WERI-Rb-1 (cell line): Measurements from ENCODE around the gene FIGNL2.

Experiments used
- DNase-seq: peaks from one replicate; pipeline ENCODE4 v3.0.0-alpha.2; 2020
- H3K27ac ChIP-seq: fragments of 250-450 bp; sonication (Bioruptor Pico); 2 replicates; pipeline ENCODE4 v1.5.1; 2020; ENCODE audit warnings: mild to moderate bottlenecking, moderate library complexity
- H3K27me3 ChIP-seq: fragments of 250-450 bp; sonication (Bioruptor Pico); 2 replicates; pipeline ENCODE4 v1.5.1; 2021; ENCODE audit warnings: mild to moderate bottlenecking, low read depth, moderate library complexity; ENCODE audit not compliant: insufficient read depth, severe bottlenecking
- H3K36me3 ChIP-seq: fragments of 250-450 bp; sonication (Bioruptor Pico); 2 replicates; pipeline ENCODE4 v1.5.1; 2020; ENCODE audit warnings: mild to moderate bottlenecking, moderate library complexity
- H3K4me3 ChIP-seq: 2 replicates; pipeline ENCODE4 v1.5.1; 2011; ENCODE audit warnings: low read depth, mild to moderate bottlenecking, control low read depth, low read length
- H3K9me3 ChIP-seq: fragments of 250-450 bp; sonication (Bioruptor Pico); 2 replicates; pipeline ENCODE4 v1.5.1; 2021; ENCODE audit warnings: mild to moderate bottlenecking, moderate library complexity; ENCODE audit not compliant: severe bottlenecking
- TF ChIP-seq, protein P1 (sequence below): IDR thresholded peaks from 2 replicates; pipeline ENCODE4 v1.5.1; 2011; ENCODE audit warnings: low read depth, mild to moderate bottlenecking, control low read depth, inconsistent platforms, low read length

Gene FIGNL2

DNA sequence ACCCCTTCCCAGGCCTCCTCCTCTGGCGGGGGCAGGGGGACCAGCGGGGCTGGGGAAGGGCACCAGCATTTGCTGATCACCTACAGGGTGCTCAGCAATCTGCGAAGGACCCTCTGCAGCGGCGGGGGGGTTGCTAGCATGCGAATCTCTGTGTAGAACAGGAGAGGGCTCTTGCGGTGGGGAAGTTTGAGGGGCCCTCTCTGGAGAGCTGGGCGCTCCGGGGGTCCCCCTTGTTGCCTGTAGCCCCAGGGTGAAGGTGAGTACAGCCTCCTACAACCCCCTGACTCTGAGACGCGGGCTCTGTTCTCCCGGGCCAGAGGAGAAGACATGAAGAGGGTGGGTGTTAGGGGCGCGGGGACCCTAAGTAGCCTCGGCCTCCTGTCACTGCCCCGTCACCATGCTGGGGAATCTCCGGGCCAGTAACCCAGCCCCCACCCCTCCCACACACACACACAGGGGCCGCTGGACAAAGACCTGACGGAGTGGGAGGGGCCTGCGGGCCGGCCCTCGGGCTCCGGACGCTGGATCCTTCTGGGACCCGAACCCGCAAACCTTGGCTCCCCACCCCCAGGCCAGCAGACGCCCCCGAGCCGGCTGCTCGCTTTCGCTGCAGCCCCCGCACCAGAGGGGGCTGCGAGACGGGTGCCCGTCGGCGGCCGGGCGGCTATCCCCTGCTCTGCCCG is 734 bp downstream of the FIGNL2 start:
- Histone ChIP-seq H3K27me3 (no peaks in the 10 kb centered on the region), H3K9me3 (no peaks in the 10 kb centered on the region), H3K36me3 (no peaks in the 10 kb centered on the region; the same call in 1 of the 2 replicates), H3K4me3 (peak overlapping the region; percentile 78), H3K27ac (peak overlapping the region; percentile 82)
- TF ChIP-seq, protein P1, sequence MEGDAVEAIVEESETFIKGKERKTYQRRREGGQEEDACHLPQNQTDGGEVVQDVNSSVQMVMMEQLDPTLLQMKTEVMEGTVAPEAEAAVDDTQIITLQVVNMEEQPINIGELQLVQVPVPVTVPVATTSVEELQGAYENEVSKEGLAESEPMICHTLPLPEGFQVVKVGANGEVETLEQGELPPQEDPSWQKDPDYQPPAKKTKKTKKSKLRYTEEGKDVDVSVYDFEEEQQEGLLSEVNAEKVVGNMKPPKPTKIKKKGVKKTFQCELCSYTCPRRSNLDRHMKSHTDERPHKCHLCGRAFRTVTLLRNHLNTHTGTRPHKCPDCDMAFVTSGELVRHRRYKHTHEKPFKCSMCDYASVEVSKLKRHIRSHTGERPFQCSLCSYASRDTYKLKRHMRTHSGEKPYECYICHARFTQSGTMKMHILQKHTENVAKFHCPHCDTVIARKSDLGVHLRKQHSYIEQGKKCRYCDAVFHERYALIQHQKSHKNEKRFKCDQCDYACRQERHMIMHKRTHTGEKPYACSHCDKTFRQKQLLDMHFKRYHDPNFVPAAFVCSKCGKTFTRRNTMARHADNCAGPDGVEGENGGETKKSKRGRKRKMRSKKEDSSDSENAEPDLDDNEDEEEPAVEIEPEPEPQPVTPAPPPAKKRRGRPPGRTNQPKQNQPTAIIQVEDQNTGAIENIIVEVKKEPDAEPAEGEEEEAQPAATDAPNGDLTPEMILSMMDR: no peak
- peak; percentile 63 for DNase-seq

DNA sequence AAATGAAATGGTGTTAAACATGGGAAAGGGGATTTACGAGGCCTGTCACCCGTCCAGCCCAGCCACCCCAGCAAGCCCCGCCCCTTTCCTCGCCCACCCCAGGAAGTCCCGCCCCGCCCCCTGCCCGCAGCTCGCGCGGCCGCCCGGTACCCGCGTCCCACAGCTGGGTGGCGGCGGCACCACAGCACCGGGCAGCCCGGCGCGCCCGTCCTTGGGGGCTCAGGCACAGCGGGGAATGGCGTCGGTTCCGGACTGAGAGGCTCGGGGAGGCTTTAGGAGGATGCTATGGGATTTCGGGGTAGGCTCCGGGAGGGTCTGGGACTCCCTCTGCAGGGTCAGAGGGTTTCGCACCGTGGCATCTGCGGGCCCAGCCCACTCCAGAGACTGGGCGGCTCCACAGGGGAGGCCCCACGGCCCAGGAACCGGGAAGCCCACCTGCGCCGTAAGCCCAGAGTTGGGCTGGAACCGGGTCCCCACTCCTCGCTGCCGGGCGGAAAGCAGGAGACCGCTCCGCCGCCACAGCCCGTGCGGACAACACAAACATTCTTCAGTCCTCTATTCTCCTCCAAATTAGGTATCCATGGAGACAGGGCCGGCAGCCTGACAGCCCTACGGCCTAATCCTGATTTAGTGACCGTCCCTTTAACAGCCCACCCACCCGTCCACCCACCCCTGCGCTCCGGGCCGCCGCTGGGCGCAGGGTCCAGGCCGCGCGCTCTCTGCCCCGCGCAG is 1.4 kb downstream of the FIGNL2 start:
- H3K36me3 ChIP-seq: no peaks in the 10 kb centered on the region; the same call in 1 of the 2 replicates
- no peaks in the 10 kb centered on the region for H3K27me3 ChIP-seq
- peak; percentile 82 for DNase-seq
- no peaks in the 10 kb centered on the region for H3K9me3 ChIP-seq
- H3K27ac ChIP-seq: peak overlapping the region; percentile 82
- peak overlapping the region; percentile 78 for H3K4me3 ChIP-seq
- TF ChIP-seq, protein P1: no peak

DNA sequence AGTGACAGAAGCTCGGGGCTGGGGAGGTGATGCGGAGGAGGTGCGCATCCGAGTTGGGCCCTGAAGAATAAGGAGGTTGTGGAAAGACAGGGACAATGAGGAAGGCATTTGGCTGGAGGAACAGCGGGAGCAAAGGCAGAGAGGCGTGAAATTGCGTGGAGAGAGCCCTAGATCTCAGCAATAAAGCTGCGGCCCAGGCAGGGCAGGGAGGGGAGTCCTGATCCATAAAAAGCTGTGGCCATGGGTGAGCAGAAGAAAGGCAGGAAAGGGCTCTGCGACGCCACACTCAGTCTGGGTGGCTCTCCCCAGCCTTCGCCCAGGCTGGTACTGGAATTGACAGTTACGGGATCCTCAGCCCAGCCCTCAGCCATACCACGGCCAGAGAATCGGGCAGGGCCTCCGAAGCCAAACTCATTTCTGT is 2.2 kb downstream of the FIGNL2 start:
- Histone ChIP-seq H3K36me3 (no peaks in the 10 kb centered on the region; the same call in 1 of the 2 replicates), H3K27ac (peak overlapping the region; percentile 62), H3K9me3 (no peaks in the 10 kb centered on the region), H3K4me3 (peak overlapping the region; percentile 78), H3K27me3 (no peaks in the 10 kb centered on the region)
- TF ChIP-seq, protein P1: no peak
- no peak for DNase-seq

DNA sequence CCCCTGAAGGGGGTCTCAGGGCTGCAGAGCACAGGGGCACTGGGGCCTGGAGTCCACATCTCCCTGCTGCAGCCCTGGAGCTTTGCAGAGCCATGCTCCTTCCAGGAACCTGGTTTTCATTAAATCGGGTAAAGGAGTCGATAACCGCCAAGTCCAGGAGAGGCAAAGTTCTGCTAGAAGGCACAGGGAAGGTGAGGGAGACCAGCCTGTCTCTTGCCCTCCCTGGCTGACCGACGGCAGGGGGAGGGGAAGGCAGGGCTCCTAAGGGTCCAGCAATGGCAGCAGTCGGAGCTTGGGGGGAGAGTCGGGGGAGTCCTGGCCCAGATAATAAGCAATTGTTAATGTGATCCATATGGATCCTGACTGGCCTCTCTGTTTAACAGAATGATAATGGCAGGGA is 3.0 kb downstream of the FIGNL2 start:
- no peaks in the 10 kb centered on the region for H3K9me3 ChIP-seq
- no peak overlapping the region for H3K4me3 ChIP-seq
- H3K36me3 ChIP-seq: no peaks in the 10 kb centered on the region; the same call in 1 of the 2 replicates
- H3K27me3 ChIP-seq: no peaks in the 10 kb centered on the region
- TF ChIP-seq, protein P1: no peak
- no peak overlapping the region for H3K27ac ChIP-seq
- no peak for DNase-seq

DNA sequence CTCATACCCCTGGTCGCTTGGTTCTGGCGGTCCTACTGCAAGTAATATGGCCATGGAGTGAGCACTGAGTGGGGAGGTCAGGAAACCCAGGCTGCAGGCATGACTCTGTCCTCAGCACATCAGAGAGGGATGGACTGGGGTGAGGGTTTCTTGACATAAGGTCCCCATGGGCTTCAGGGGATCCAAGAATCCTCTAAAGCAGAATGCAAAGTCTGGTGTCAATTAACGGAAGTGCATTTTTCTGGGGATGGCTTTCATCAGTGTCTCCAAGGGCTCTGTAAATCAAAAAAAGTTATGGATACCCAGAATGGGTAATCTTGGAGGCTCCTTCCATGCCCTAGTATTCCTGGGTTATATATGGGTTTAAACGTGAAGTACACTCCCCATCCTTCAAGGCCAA is 3.7 kb downstream of the FIGNL2 start:
- TF ChIP-seq, protein P1: no peak
- H3K27ac ChIP-seq: no peak overlapping the region
- no peaks in the 10 kb centered on the region for H3K27me3 ChIP-seq
- no peaks in the 10 kb centered on the region for H3K9me3 ChIP-seq
- DNase-seq: no peak
- H3K36me3 ChIP-seq: no peaks in the 10 kb centered on the region; the same call in 1 of the 2 replicates
- H3K4me3 ChIP-seq: no peak overlapping the region
